HepG2 (cell line): ENCODE measurements around the gene MLYCD. TPM values are rescaled to one million over a fixed set of nuclear protein-coding genes. Genes with fewer than 3 reads are reported as not detected.

Source experiments
- BRF2 ChIP-seq: sonication (generic); formaldehyde crosslinking; IDR thresholded peaks from 2 replicates; pipeline ENCODE4 v1.8.1; 2022; ENCODE audit warnings: mild to moderate bottlenecking, missing genetic modification reagents
- DR1 ChIP-seq: sonication (generic); formaldehyde crosslinking; IDR thresholded peaks from 2 replicates; pipeline ENCODE4 v1.8.0; 2021; ENCODE audit warnings: mild to moderate bottlenecking, missing genetic modification reagents, inconsistent platforms
- EED ChIP-seq: sonication (generic); formaldehyde crosslinking; IDR thresholded peaks from 2 replicates; pipeline ENCODE4 v1.5.0; 2020; ENCODE audit warnings: mild to moderate bottlenecking, missing genetic modification reagents
- ELF3 ChIP-seq: IDR thresholded peaks from 2 replicates; pipeline ENCODE4 v1.6.1; 2016; ENCODE audit warnings: missing genetic modification reagents, missing compliant biosample characterization
- GFI1 ChIP-seq: sonication (generic); formaldehyde crosslinking; IDR thresholded peaks from 2 replicates; pipeline ENCODE4 v1.5.0; 2020; ENCODE audit warnings: missing genetic modification reagents, mild to moderate bottlenecking, borderline replicate concordance
- GMEB2 ChIP-seq: IDR thresholded peaks from 2 replicates; pipeline ENCODE4 v1.6.1; 2016; ENCODE audit warnings: missing biosample characterization, missing genetic modification reagents, low read depth
- MAFF ChIP-seq: IDR thresholded peaks from 2 replicates; pipeline ENCODE4 v1.6.1; 2011; ENCODE audit warnings: low read depth, low read length, improper control_type of control experiment
- MYPOP ChIP-seq: sonication (generic); formaldehyde crosslinking; IDR thresholded peaks from 2 replicates; pipeline ENCODE4 v1.8.1; 2023; ENCODE audit warnings: mild to moderate bottlenecking, moderate library complexity, missing genetic modification reagents
- PRPF4 ChIP-seq: fragments of 200-400 bp; formaldehyde crosslinking; IDR thresholded peaks from 2 replicates; pipeline ENCODE4 v1.6.1; 2016; ENCODE audit warnings: low read length, low read depth; ENCODE audit not compliant: poor library complexity, severe bottlenecking
- SALL1 ChIP-seq: sonication (generic); formaldehyde crosslinking; IDR thresholded peaks from 2 replicates; pipeline ENCODE4 v1.8.0; 2022; ENCODE audit warnings: mild to moderate bottlenecking, missing genetic modification reagents
- TCF7L2 ChIP-seq: IDR thresholded peaks from 2 replicates; pipeline ENCODE4 v1.6.1; 2011; ENCODE audit warnings: mild to moderate bottlenecking, low read depth, low read length, moderate library complexity
- ZBTB20 ChIP-seq: sonication (generic); formaldehyde crosslinking; IDR thresholded peaks from 2 replicates; pipeline ENCODE4 v1.8.1; 2023; ENCODE audit warnings: missing genetic modification reagents, low read depth, mild to moderate bottlenecking, borderline replicate concordance
- ZFYVE20 ChIP-seq: sonication (generic); formaldehyde crosslinking; IDR thresholded peaks from 2 replicates; pipeline ENCODE4 v1.8.0; 2023; ENCODE audit warnings: low read depth, mild to moderate bottlenecking, moderate library complexity, missing genetic modification reagents, borderline replicate concordance
- ZNF101 ChIP-seq: sonication (generic); formaldehyde crosslinking; IDR thresholded peaks from 2 replicates; pipeline ENCODE4 v1.4.0; 2020; ENCODE audit warnings: mild to moderate bottlenecking, low read depth, missing genetic modification reagents, borderline replicate concordance
- ZNF281 ChIP-seq: sonication (generic); formaldehyde crosslinking; IDR thresholded peaks from 2 replicates; pipeline ENCODE4 v1.4.0; 2020; ENCODE audit warnings: missing genetic modification reagents, borderline replicate concordance
- ZNF30 ChIP-seq: sonication (generic); formaldehyde crosslinking; IDR thresholded peaks from 2 replicates; pipeline ENCODE4 v1.5.0; 2020; ENCODE audit warnings: mild to moderate bottlenecking, missing genetic modification reagents
- ZNF639 ChIP-seq: conservative IDR thresholded peaks from 2 replicates; pipeline ENCODE4 v1.6.1; 2018; ENCODE audit warnings: missing genetic modification reagents
- ZNF773 ChIP-seq: sonication (generic); formaldehyde crosslinking; IDR thresholded peaks from 2 replicates; pipeline ENCODE4 v1.4.0; 2020; ENCODE audit warnings: missing genetic modification reagents, borderline replicate concordance
- polyA plus RNA-seq, 8 experiments: library from polyadenylated mRNA; depleted of rRNA in 3 of 8; stranded (reverse) in 7 of 8; unstranded in 1 of 8; fragments of >200 nt; fragmentation: Illumina TruSeq in 4 of 8; extraction: Trizol in 4 of 8; gene quantifications; 2 replicates each; pipeline versions ENCODE4 v1.2.1 to v1.2.3, GENCODE V29; 2011 to 2016; ENCODE audit warnings: low read depth in 4 of 8, missing spikeins in 1 of 8, mixed read lengths in 1 of 8; ENCODE audit not compliant: insufficient read depth in 1 of 8
- total RNA-seq, 5 experiments: library from RNA; depleted of rRNA; stranded (reverse); fragments of >200 nt; fragmentation: Illumina TruSeq; extraction: Trizol; gene quantifications; 2 replicates each; pipeline ENCODE4 v1.2.3, GENCODE V29; 2016; ENCODE audit warnings: low read depth in 1 of 5
- TF ChIP-seq, protein P1 (sequence below): sonication (generic); formaldehyde crosslinking; IDR thresholded peaks from 2 replicates; pipeline ENCODE4 v1.5.1; 2020; ENCODE audit warnings: mild to moderate bottlenecking, missing genetic modification reagents, moderate library complexity

The MLYCD gene
- total and polyA plus RNA-seq, 2 of the 13 experiments (the other 11 are each of a cell fraction or from before 2014, with no cell fraction given), result 1.8 to 4.0 TPM

DNA sequence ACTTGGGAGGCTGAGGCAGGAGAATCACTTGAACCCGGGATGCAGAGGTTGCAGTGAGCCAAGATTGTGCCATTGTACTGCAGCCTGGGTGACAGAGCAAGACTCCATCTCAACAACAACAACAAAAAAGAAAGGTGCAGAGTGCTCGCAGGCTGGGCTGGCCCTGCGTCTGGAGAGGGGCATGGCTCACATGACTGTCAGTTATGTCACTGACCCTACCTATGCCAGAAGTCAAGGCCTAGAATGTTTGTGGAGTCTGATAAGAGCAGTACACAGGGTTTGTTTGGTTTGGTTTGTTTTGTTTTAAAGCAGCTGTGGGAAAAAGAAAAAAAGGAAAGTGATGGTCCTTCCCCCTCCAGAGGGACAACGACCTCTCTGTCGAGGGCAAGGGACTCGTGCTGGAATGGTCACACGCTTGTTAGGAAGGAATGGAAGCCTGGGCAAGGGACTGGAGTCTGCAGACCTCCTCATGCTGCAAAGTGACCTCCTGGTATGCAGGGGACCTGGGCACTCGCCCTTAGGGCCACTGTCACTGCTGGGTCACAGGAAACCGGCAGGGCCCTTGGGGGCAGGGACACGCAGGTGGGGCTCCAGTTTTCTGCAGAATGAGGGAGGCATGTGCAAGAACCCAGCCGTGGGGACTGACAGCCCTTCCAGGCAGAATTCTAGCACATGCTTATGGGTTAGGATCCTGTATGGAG lies 44.0 kb downstream of the MLYCD start (continued):
- peak; percentile 94 for TF ChIP-seq ZNF281 (CRISPR knock-in tag)
- TF ChIP-seq DR1 (CRISPR knock-in tag), result no peak; the same call in 1 of the 2 replicates
- TF ChIP-seq ZNF773 (CRISPR knock-in tag), result no peak
- TF ChIP-seq GFI1 (CRISPR knock-in tag), result peak; percentile 94
- peak; percentile 77 for TF ChIP-seq BRF2 (CRISPR knock-in tag)
- no peak for TF ChIP-seq ZFYVE20 (CRISPR knock-in tag)
- 0 out of 2 replicates have a peak, but pooled peaks have one; percentile 27 for TF ChIP-seq ZNF101 (CRISPR knock-in tag)
- peak; percentile 51; the same call in 1 of the 2 replicates for TF ChIP-seq ZNF639 (CRISPR knock-in tag)
- TF ChIP-seq EED (CRISPR knock-in tag), result peak; percentile 48; the same call in 1 of the 2 replicates
- TF ChIP-seq SALL1 (CRISPR knock-in tag), result peak; percentile 98
- peak; percentile 96 for TF ChIP-seq ELF3 (CRISPR knock-in tag)
- peak; percentile 90; the same call in 1 of the 2 replicates for TF ChIP-seq ZBTB20
- 0 out of 2 replicates have a peak, but pooled peaks have one; percentile 60 for TF ChIP-seq GMEB2 (CRISPR knock-in tag)
- TF ChIP-seq, protein P1, sequence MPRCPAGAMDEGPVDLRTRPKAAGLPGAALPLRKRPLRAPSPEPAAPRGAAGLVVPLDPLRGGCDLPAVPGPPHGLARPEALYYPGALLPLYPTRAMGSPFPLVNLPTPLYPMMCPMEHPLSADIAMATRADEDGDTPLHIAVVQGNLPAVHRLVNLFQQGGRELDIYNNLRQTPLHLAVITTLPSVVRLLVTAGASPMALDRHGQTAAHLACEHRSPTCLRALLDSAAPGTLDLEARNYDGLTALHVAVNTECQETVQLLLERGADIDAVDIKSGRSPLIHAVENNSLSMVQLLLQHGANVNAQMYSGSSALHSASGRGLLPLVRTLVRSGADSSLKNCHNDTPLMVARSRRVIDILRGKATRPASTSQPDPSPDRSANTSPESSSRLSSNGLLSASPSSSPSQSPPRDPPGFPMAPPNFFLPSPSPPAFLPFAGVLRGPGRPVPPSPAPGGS, result peak; percentile 91
- TF ChIP-seq ZNF30 (CRISPR knock-in tag), result no peak
- no peak for TF ChIP-seq PRPF4
- peak; percentile 93; the same call in 1 of the 2 replicates for TF ChIP-seq MYPOP (CRISPR knock-in tag)
- no peak for TF ChIP-seq TCF7L2
- TF ChIP-seq MAFF, result no peak
